Right lobe of liver (tissue), 6 donors: Measurements from ENCODE around the gene PSMC5. TPM values are rescaled to one million over a fixed set of nuclear protein-coding genes. Genes with fewer than 3 reads are reported as not detected.
"Not testable (repeated sequence)": the region's sequence is repeated elsewhere in the genome, so short reads cannot be mapped to it uniquely, and the experiment has no call there.

Experiments used
- ATAC-seq, 4 donors: fragments of 200-7000 bp; cut with Tn5 transposase; one replicate each; pipeline ENCODE4 v1.9.1; 2020; ENCODE audit warnings: mild to moderate bottlenecking in 4 of 4, moderate library complexity in 4 of 4
- DNase-seq, 3 donors: peaks; one replicate each; pipeline ENCODE4 v3.0.0-alpha.2; 2020
- H3K27ac ChIP-seq, 3 donors: fragments of 200-600 bp; one replicate each; pipeline ENCODE4 v1.8.0; 2022
- H3K27me3 ChIP-seq, 2 donors: fragments of 200-600 bp; one replicate each; pipeline ENCODE4 v1.8.0; 2022
- H3K36me3 ChIP-seq, 4 donors: fragments of 200-600 bp; sonication (generic) in 1 of 4; one replicate each; pipeline versions ENCODE4 v1.5.1 to v1.8.0; 2017 to 2022; ENCODE audit warnings: control low read depth in 1 of 4
- H3K4me1 ChIP-seq, 4 donors: fragments of 200-600 bp; sonication (generic) in 1 of 4; one replicate each; pipeline versions ENCODE4 v1.5.1 to v1.8.0; 2017 to 2022; ENCODE audit warnings: control low read depth in 1 of 4
- H3K4me3 ChIP-seq, 3 donors: fragments of 200-600 bp; one replicate each; pipeline ENCODE4 v1.8.0; 2022
- H3K9me3 ChIP-seq, 4 donors: fragments of 200-600 bp; sonication (generic) in 1 of 4; one replicate each; pipeline versions ENCODE4 v1.5.1 to v1.8.0; 2017 to 2022; ENCODE audit warnings: control low read depth in 1 of 4
- CTCF ChIP-seq, 4 donors: fragments of 200-600 bp in 3 of 4; fragments of 450-650 bp in 1 of 4; IDR thresholded peaks; one replicate each; pipeline versions ENCODE4 v1.5.1 to v1.8.0; 2016 to 2022; ENCODE audit warnings: antibody characterized with exemption in 4 of 4, mild to moderate bottlenecking in 2 of 4
- POLR2A ChIP-seq: fragments of 450-650 bp; IDR thresholded peaks from one replicate; pipeline ENCODE4 v1.6.1; 2017; ENCODE audit warnings: antibody characterized with exemption, mild to moderate bottlenecking
- WGBS: methylation state at CpG from one replicate; pipeline ENCODE4 v1.1.6; 2018; ENCODE audit warnings: low coverage, low lambda C conversion rate; ENCODE audit not compliant: insufficient coverage; ENCODE audit errors: missing lambda C conversion rate; 5-methylcytosine and 5-hydroxymethylcytosine counted together
- intact Hi-C, 2 donors: fragments of 100-400 bp; cut with DNase I; formaldehyde crosslinking; loops; one replicate each; pipeline versions ENCODE4 v1.11.2 to v1.14.1; 2022
- total RNA-seq, 6 experiments: library from RNA; depleted of rRNA in 2 of 6; stranded (reverse); fragments of >200 nt in 2 of 6; fragmentation: NEBNext Ultra II Directional in 3 of 6; extraction: Animal tissue kit (Norgen Biotek cat#: 25700) in 3 of 6; gene quantifications; one replicate each; pipeline versions ENCODE4 v1.1.0 to v1.2.4, GENCODE V29; 2016 to 2023
- donor health status: DM: no; HTN: yes; CAD: no.
- donor health status: DM: no; HTN: no; CAD: no.
- donor health status: DM: no; HTN: no; CAD: no.
- donor health status: DM: no; HTN: yes; CAD: no.
- donor health status: DM: no; HTN: yes; CAD: no.

Gene PSMC5
- total RNA-seq, 6 experiments from 2014 or later = 52.7 to 70.9 (median 66.5) TPM

- DNase-seq (no peak), ATAC-seq (no peak)
- 48% methylated on average over 2 of the region's 4 CpGs for WGBS
- Histone ChIP-seq H3K27me3 (no peaks in the 10 kb centered on the region), H3K4me1 (peaks cover 3 to 51% (median 27%) of the 10 kb centered on the region in 4 donors), H3K9me3 (peaks cover 0 to 3% (median 0%) of the 10 kb centered on the region in 4 donors), H3K27ac (peak overlapping the region in 2 of 3 donors; percentile 74 to 92), H3K4me3 (peak overlapping the region in 2 of 3 donors; percentile 72 to 90), H3K36me3 (peaks cover 0 to 13% (median 3%) of the 10 kb centered on the region in 4 donors)
- intact Hi-C loops = no loop called here
- no peak for TF ChIP-seq POLR2A
- no peak for TF ChIP-seq CTCF (IDR thresholded peaks at IDR 0.05)
These were observed 13.5 kb downstream of the PSMC5 start for GRCh38 chr17:63840591-63841349.

- WGBS = 4% methylated on average over 9 of the region's 26 CpGs
- ATAC-seq (peak; percentile 5 to 40 (median 10)), DNase-seq (peak; percentile 67 to 83 (median 79))
- no peaks in the 10 kb centered on the region for H3K27me3 ChIP-seq
- peak overlapping the region; percentile 74 to 92 (median 83) for H3K27ac ChIP-seq
- H3K4me3 ChIP-seq = peak overlapping the region; percentile 72 to 91 (median 90)
- TF ChIP-seq CTCF (IDR thresholded peaks at IDR 0.05) (no peak), POLR2A (no peak)
- peaks cover 3 to 51% (median 27%) of the 10 kb centered on the region in 4 donors for H3K4me1 ChIP-seq
- intact Hi-C loops = no loop called here
- peaks cover 0 to 3% (median 0%) of the 10 kb centered on the region in 4 donors for H3K9me3 ChIP-seq
- H3K36me3 ChIP-seq = peaks cover 0 to 5% (median 0%) of the 10 kb centered on the region in 4 donors
These were observed 14.3 kb downstream of the PSMC5 start for GRCh38 chr17:63841350-63842172.

- Histone ChIP-seq H3K9me3 (peaks cover 0 to 3% (median 0%) of the 10 kb centered on the region in 4 donors), H3K4me1 (peaks cover 3 to 49% (median 27%) of the 10 kb centered on the region in 4 donors), H3K4me3 (peak overlapping the region; percentile 72 to 91 (median 90)), H3K27ac (peak overlapping the region; percentile 74 to 92 (median 83)), H3K36me3 (no peaks in the 10 kb centered on the region), H3K27me3 (no peaks in the 10 kb centered on the region)
- 0% methylated on average over 13 of the region's 36 CpGs for WGBS
- DNase-seq (peak in 2 of 3 donors; percentile 60 to 70), ATAC-seq (peak in 1 of 4 donors; percentile 0)
- intact Hi-C loops = no loop called here
- TF ChIP-seq POLR2A (no peak), CTCF (IDR thresholded peaks at IDR 0.05) (no peak)
These were observed 14.9 kb downstream of the PSMC5 start for GRCh38 chr17:63842173-63842539.

- no peaks in the 10 kb centered on the region for H3K36me3 ChIP-seq
- peak; percentile 87 to 93 (median 88) for ATAC-seq
- intact Hi-C loops = no loop called here
- DNase-seq = peak; percentile 100
- TF ChIP-seq CTCF (IDR thresholded peaks at IDR 0.05) (peak in 2 of 4 donors; percentile 4 to 22), POLR2A (peak; percentile 84)
- H3K9me3 ChIP-seq = peaks cover 0 to 3% (median 0%) of the 10 kb centered on the region in 4 donors
- no peaks in the 10 kb centered on the region for H3K27me3 ChIP-seq
- 0% methylated on average over 15 of the region's 92 CpGs for WGBS
- H3K27ac ChIP-seq = peak within 1 kb of the TSS; percentile 74 to 92 (median 83)
- H3K4me1 ChIP-seq = peaks cover 3 to 43% (median 26%) of the 10 kb centered on the region in 4 donors
- peak within 1 kb of the TSS; percentile 72 to 91 (median 90) for H3K4me3 ChIP-seq
These were observed 15.5 kb downstream of the PSMC5 start, which contains the start of gene SMARCD2 for GRCh38 chr17:63842540-63843386. Gene SMARCD2, minus strand, starts transcription at chr17:63842685. Its CDS starts 11 bp downstream, at chr17:63842674.

- Histone ChIP-seq H3K27ac (peak overlapping the region; percentile 66 to 92 (median 75)), H3K4me3 (peak overlapping the region; percentile 57 to 90 (median 72)), H3K4me1 (peaks cover 3 to 36% (median 20%) of the 10 kb centered on the region in 4 donors)
- H3K9me3 ChIP-seq, H3K36me3 ChIP-seq, DNase-seq, intact Hi-C loops, H3K27me3 ChIP-seq: not testable (repeated sequence)
- 4% methylated on average over 14 of the region's 19 CpGs for WGBS
- peak in 2 of 4 donors; percentile 2 to 3 for ATAC-seq
These were observed 16.2 kb downstream of the PSMC5 start for GRCh38 chr17:63843387-63843888.
